Ecto neural progenitor cell (in vitro differentiated cells): ENCODE data around the gene MGAT5.

Source experiments
- DNase-seq: peaks from one replicate; pipeline ENCODE4 v3.0.0-alpha.2; 2018; ENCODE audit warnings: low spot score

MGAT5 gene

GRCh38 chr2:134305109-134305491 is 51.2 kb downstream of the MGAT5 start:
- DNase-seq: no peak

- DNase-seq: no peak
Measured at GRCh38 chr2:134306521-134306920, 52.6 kb downstream of the MGAT5 start.

DNA sequence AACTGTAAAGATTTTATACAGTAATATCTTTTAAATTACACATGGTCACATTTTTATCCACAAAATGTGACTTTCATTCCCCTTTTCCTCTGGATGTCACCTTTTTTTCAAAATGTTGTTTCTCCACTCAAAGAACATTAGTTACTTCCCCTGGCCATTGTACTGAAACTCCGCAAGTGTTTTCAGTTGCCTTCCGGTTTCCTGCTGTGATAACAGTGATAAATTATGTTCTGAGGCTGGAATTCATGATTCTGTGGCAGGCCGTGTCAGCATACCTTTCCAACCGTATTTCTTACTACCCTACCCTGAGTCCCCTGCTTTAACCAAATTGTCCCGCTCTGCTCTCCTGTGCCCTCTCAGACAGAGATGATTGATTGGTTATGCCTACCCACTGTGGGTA is 53.5 kb downstream of the MGAT5 start:
- no peak for DNase-seq

GRCh38 chr2:134308474-134309385 is 54.9 kb downstream of the MGAT5 start:
- no peak for DNase-seq

GRCh38 chr2:134310107-134311079 is 56.5 kb downstream of the MGAT5 start:
- DNase-seq: no peak

DNA sequence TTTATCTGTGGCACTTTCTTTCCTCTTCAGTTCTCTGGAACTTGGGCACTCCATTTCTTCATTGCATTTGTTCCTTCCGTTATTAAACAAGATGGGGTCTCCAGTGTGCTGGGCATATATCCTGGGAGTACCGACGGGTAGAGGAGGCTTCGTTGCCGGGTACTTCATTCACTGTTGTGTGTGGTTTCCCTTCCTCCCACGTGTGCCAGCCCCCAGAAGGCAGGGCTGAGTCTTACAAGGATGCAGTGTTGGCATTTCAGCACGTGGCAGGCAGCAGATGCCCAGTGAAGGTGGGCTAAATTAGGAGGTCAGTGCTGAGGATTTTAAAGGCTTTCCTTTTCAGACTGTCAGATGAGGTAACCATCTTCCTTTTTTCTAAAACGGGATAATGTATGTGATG is 58.6 kb downstream of the MGAT5 start:
- no peak for DNase-seq

DNA sequence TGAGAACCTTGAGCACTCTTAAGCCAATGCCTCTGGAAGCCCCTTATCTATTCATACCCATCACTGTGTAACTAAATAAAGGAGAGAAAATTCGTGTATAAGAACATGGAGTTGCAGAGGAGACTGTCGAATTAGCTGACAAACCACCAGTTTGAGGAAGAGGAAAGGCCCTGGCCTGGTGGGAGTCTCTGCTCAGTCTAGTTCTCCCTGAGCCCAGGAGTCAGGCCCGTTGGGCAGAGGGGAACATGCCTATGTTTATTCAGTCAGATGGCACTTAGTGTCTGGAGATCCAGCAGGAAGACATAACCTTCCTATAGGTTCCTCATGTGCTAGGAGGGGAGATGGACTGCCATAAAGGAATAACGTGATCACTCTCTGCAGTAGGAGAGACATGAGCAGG is 60.3 kb downstream of the MGAT5 start:
- DNase-seq: no peak

DNA sequence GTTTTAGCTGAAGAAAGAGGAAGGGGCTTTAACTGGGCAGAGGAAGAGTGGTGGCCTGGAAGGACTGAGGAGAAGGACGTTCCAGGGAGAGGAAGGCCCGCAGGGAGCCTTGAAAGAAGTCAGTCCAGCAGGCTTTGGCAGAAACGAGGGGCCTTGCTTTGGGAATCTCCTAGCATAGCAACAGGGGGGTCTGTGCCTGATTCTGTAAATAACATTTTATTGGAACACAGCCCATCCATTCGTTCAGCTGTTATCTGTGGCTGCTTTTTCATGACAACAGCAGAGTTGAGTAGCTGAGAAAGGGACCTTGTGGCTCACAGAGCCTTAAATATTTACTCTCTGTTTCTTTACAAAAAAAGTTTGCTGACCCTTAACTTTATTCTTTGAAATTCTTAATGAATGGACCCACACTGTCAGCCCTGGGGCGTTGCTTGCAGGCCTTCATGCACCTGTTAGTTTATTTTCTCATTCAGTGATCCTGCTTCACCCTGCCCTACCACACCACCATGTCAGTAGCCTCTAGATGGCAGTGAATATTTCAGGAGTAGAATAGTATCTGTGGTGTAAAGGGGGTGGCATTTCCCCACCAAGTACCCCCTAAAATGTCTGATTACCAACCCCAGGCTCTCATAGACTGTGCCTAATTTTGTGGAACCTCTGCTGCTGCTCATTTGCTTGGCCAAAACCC is 61.0 kb downstream of the MGAT5 start:
- no peak for DNase-seq

GRCh38 chr2:134315471-134315870 is 61.6 kb downstream of the MGAT5 start:
- DNase-seq: no peak

GRCh38 chr2:134319596-134320254 is 65.9 kb downstream of the MGAT5 start:
- no peak for DNase-seq

- DNase-seq: no peak
Measured at GRCh38 chr2:134320930-134321329, 67.1 kb downstream of the MGAT5 start.

- no peak for DNase-seq
Measured at GRCh38 chr2:134323777-134324176, 69.9 kb downstream of the MGAT5 start.

- no peak for DNase-seq
Measured at GRCh38 chr2:134324430-134324829, 70.6 kb downstream of the MGAT5 start.

DNA sequence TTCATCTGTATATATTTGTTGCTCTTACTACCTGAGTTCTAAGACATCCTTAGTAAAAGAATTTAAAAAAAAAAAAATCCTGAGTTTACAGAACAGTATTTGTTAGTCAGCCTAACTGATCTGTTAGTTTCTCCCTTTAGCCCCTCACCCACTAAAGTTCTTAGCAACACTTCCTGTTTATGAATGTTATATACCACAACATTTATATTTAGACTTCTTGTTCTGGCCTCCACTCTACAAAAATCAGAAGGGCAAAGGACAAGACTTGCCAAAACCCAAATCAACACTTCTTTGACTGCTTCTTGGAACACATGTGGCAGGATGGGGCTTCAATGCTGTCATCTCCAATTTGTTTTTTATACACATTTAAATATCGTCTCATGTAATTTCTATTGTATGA is 71.1 kb downstream of the MGAT5 start:
- DNase-seq: no peak

DNA sequence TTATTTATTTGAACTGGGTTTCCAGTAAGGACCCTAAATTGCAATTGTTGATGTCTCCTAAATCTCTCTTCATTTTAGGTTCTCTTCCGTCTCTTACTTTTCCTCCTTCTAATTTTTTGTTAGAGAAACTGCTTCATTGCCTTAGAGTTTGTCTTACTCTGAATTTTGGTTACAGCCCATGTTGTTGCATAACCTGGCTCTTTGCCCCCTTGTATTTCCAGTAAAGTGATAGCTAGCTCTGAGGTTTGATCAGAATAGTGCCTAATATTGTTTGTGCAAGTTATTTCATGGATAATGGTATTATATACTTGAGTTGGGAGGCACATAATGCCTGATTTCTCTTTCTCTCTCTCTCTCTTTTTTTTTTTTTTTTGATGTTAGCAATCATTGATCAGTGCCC is 71.8 kb downstream of the MGAT5 start:
- DNase-seq: no peak

GRCh38 chr2:134327367-134327766 is 73.5 kb downstream of the MGAT5 start:
- DNase-seq: no peak

GRCh38 chr2:134331081-134331480 is 77.2 kb downstream of the MGAT5 start:
- DNase-seq: no peak

DNA sequence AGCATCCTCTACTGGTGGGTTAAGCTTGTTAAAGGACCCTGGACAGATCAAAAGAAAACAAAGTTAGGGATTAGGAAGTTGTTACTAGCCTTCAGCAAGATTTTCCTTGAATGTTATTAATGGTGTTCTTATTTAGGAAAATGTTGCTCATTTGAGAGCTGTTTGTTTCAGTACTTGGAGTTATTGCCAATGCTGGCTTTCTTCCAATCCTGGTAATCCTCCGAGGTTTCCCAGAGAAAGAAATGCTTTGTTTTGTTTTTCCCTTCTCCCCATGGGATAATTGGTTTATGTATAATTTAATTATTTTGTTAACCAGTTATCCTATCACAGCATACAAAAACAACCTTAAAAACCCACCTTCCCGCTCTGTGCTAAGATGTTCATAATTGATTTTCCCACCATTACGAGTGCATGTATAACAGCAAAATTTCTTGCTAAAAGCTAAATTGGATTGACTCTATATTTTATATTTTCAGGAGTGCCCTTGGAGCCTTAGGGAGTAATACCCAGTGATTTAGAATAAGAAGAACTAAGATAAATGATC is 79.8 kb downstream of the MGAT5 start:
- no peak for DNase-seq

DNA sequence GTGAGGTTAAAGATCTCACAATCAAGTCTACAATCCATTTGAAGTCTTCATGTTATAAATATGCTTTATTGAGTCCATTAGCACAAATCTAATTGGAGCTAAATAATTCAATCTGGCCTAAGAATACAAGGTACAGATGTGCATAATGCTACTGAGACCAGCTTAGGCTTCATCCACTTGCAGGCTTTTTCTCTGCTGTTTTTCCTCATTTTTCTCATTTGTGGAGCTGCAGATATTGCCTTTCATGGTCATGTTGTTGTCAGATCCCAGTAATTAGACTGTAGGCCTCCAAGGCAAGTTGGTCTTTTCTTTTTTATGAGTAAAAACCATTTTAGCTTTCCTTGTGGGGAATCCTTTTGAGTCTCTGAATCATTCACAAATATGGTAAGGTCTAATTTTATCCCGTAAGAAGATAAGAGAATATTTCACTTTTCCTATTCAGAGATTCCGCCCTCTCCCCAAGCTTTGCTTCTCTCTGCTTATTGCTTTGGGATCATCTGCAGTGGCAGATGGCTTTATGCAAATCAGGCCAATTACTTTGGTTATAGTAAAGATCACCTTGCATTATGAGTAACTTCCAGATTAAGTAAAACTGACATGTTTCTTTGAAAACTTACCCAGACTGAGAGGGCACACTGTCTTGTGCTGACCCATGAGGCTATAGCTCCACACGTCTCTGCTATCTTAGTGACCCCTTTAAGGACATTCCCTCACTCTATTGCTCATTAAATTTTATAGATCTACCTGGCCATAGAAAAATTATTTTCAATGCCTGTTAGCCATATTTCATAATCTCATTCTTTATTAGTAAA is 80.9 kb downstream of the MGAT5 start:
- DNase-seq: no peak

GRCh38 chr2:134335601-134336000 is 81.7 kb downstream of the MGAT5 start:
- no peak for DNase-seq

DNA sequence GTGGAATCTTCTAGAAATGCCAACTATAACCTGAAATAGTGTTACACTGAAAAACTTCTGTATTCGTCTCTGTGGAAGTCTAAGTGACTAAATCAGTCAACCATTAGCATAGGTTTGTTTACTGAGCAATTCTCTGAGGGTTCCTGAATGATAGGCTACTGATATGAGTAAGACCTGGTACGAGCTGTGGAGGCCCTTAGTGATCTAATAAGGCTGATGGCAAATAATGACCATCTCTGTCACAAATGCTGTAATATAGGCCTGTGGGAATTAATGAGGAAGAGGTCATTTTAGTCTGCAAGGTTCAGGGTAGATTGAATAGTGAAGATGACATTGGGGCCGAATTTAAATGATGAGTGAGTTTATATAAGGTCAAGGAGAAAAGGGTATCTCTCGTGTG is 82.5 kb downstream of the MGAT5 start:
- DNase-seq: no peak
